GM10248 (cell line): ENCODE measurements around the gene LRBA.

Experiments
- CTCF ChIA-PET: fragments of 300-600 bp; sonication (Branson Sonifier 250); formaldehyde crosslinking; extraction: SDS; loops from one replicate; lab custom pipeline; 2021; ENCODE audit warnings: antibody characterized with exemption; lab: Yijun Ruan, JAX
- POLR2A ChIA-PET: fragments of 350-650 bp; sonication (Branson Sonifier 250); formaldehyde crosslinking; extraction: SDS; loops from one replicate; lab custom pipeline; 2020; ENCODE audit warnings: antibody characterized with exemption; lab: Yijun Ruan, JAX
- DNase-seq: peaks from one replicate; pipeline ENCODE4 v3.0.0; 2012; ENCODE audit errors: extremely low spot score
- TF ChIP-seq, protein P1 (sequence below): IDR thresholded peaks from 2 replicates; pipeline ENCODE4 v1.5.1; 2012; ENCODE audit warnings: mild to moderate bottlenecking, low read depth; ENCODE audit errors: extremely low read depth, missing control alignments, control extremely low read depth

The LRBA gene

DNA sequence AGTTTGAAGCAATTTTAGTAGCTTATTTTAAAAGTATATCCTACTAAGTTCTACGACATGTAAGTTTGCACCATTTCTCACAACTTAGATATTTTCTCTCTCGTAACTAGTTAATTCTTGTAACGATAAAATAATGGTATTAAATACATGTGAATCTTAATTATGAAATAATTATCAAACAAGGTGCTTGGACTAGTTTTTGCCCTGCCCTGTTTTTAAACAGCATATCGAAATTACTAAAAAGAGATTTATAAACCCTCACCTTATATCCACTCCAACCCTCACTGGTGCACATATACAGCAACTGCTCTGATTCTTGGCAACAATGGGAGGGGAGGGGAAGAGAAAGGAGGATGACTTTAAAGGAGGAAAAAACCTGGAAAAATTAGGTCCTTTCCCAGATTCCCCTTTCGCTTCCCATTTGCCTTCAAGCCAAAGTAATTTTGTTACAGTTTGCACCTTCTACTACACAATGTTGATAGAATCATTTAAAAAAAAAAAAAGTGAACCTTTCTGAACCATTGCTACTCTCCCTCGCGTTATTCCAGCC, 434.0 kb downstream of the LRBA start:
- CTCF ChIA-PET = no interaction called here
- DNase-seq = no peak
- TF ChIP-seq, protein P1, sequence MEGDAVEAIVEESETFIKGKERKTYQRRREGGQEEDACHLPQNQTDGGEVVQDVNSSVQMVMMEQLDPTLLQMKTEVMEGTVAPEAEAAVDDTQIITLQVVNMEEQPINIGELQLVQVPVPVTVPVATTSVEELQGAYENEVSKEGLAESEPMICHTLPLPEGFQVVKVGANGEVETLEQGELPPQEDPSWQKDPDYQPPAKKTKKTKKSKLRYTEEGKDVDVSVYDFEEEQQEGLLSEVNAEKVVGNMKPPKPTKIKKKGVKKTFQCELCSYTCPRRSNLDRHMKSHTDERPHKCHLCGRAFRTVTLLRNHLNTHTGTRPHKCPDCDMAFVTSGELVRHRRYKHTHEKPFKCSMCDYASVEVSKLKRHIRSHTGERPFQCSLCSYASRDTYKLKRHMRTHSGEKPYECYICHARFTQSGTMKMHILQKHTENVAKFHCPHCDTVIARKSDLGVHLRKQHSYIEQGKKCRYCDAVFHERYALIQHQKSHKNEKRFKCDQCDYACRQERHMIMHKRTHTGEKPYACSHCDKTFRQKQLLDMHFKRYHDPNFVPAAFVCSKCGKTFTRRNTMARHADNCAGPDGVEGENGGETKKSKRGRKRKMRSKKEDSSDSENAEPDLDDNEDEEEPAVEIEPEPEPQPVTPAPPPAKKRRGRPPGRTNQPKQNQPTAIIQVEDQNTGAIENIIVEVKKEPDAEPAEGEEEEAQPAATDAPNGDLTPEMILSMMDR = no peak
- POLR2A ChIA-PET = no interaction called here

DNA sequence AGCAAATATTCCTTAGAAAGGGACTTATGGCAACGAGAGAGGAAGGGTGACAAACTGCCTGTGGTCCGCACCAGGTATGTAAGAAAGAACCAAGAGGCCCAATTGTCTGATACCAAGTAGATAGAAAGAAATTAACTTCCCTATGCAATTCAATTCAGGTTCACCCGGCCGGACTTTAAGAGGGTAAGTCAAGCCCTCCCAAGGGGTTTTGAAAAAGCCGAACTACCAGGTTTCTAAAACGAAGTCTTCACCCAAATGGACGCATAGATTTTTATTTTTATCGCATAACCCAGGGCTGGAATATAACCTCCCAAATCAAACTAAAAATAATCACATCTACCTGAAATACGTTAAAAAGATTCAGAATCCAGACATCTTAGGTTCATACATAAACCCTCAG, 434.8 kb downstream of the LRBA start:
- no peak for DNase-seq
- CTCF ChIA-PET = no interaction called here
- POLR2A ChIA-PET = no interaction called here
- TF ChIP-seq, protein P1 = no peak

DNA sequence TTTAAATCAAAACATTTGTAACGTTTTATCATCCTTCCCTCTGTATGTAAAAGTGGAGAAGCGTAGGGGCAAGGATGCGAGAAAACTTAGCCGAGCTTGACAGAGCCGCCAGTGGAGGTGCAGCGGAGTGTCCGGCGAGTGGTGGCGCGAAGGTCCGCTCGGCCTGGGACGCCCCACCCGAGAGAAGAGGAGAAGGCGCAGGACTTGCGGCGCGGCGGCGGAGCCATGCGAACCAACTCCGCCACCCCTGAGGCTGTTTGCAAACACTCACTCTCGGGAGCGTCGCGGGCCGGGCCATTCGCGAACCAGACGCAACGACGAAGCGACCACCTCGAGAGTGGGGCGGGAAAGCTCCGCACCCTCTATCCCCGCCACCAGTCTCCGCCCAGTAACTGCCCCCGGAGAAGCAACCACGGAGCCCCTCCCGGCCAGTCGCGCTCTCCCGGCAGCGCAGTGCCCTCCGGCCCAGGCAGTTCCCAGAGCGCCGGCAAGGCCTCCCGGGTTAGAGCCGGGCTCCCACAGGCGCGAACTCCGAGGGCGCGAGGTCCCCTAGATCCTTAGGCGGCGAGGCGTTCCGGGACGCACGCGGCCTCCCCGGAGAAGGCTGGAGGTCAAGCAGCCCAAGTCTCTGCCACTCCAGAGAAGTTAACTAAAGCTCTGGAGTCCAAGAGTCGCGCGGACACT, 435.4 kb downstream of the LRBA start:
- POLR2A ChIA-PET = no interaction called here
- CTCF ChIA-PET = no interaction called here
- DNase-seq = no peak
- TF ChIP-seq, protein P1 = no peak

DNA sequence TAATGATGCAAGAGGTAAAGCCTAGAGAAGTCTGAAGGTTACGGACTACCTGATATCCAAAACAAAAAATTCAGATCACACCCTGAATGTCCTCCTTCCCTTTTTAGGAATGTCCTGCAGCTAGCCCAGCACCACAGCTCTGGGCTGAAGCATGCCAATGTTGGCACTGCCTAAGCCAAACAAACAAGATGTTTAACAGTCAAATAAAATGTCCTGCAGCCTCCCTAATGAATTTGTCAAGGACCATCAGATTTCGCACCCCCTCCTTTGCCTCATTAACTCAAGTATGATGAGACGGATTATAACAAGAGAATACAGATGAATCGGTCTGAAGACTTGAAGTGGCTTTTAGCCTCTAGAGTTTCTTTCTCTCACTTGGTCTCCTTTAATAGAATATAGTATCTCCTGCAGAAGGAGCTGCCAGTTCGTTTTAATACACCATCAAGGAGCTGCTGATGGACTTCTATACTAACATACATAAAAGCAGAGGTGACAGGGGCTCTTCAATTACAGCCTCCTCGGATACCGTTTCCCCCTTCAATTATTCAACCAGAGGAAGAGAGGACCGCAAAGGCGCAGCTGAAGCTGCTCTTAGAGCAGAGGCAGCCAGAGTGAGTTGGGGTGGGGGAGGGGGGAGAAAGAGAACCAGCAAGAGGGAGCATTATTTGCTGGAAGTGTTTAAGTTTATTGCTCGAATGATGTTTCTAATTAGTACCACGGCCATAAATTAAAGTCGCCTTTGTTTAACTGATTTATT, 436.2 kb downstream of the LRBA start:
- POLR2A ChIA-PET = no interaction called here
- TF ChIP-seq, protein P1 = no peak
- DNase-seq = no peak
- CTCF ChIA-PET = interaction anchor here (1.1 kb wide), 1 partner anchor 38 kb away, joined by 3 read pairs; no protein-coding TSS in a partner anchor

DNA sequence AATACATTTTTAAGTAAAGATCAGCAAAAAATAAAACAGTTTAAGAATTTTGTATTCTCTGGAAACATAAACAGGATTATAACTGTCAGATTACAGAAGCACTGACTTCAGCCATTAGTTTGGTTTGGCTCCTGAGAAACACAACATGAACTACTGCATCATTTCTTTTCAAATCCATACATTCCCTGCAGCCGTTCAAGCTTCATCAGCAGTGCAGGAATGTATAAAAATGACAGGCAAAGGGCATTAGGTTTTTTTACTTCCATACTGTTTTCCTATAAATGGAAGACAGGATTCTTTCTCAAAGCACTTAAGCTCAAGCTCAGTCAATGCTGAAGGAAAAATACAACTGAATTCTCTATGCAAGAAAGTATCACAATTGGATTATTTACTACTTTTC, 437.3 kb downstream of the LRBA start:
- TF ChIP-seq, protein P1 = no peak
- CTCF ChIA-PET = interaction anchor here (1.1 kb wide), 1 partner anchor 37 kb away, joined by 3 read pairs; no protein-coding TSS in a partner anchor
- DNase-seq = no peak
- POLR2A ChIA-PET = no interaction called here

DNA sequence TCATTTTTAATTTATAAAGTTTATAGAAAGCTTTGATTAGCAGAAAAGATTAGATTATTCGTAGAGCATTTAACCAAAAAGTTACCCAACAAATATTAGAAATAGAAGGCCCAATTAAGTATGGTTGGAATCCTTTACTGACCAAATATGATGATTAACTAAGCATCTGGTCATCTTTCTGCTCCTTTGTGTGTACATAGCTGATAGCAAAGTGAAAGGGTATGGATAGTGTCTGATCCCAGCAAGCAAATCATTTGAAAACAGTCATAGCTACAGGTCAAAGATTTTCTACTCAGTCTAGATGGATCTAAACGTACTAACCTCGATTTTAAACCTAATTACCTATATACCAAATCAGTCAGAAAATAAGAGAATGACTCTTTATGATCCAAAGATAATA, 440.4 kb downstream of the LRBA start:
- TF ChIP-seq, protein P1 = no peak
- no peak for DNase-seq
- POLR2A ChIA-PET = no interaction called here
- CTCF ChIA-PET = interaction anchor here (1.0 to 1.5 kb wide), 2 partner anchors 28 to 31 kb away, joined by 3 read pairs; no protein-coding TSS in a partner anchor
